Measurements from ENCODE around the gene C5orf15. TPM values are rescaled to one million over a fixed set of nuclear protein-coding genes. Genes with fewer than 3 reads are reported as not detected.
"Not testable (repeated sequence)": the region's sequence is repeated elsewhere in the genome, so short reads cannot be mapped to it uniquely, and the experiment has no call there.

Gene C5orf15
- total and polyA plus RNA-seq, 5 experiments from 2014 or later = 14.0 to 18.8 (median 16.2) TPM

GRCh38 chr5:133991171-133991910, 22.9 kb upstream of the C5orf15 start:
- Mint-ChIP-seq H3K27me3 (no peaks in the 10 kb centered on the region), H3K36me3 (peaks cover 3 to 49% (median 6%) of the 10 kb centered on the region in 3 donors), H3K27ac (no peak overlapping the region), H3K4me3 (no peak overlapping the region), H3K9me3 (no peaks in the 10 kb centered on the region), H3K4me1 (peaks cover 17 to 41% (median 32%) of the 10 kb centered on the region in 4 donors)
- DNase-seq (no peak), ATAC-seq (no peak)
- POLR2A ChIA-PET = interaction anchor here (1.2 kb wide), 1 partner anchor 11 kb away, joined by 3 read pairs; no protein-coding TSS in a partner anchor

DNA sequence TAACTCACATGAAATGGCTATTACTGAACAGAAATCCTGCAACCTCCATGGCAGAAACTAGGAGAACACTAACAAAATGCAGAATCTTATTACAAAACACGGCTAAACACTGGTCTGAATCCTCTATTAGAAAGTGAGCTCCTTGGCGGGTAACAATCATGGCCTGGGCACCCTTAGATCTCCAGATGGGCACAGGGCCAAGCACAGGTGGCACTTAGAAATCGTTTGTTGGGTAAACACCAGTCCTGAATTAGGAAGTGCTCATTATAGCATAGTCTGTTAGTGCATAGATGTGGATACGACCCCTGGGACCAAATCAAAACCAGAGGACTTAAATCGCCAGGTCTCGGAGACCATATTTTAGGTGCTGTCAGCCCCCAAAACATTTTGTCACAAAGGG, 22.0 kb upstream of the C5orf15 start:
- no peak for DNase-seq

DNA sequence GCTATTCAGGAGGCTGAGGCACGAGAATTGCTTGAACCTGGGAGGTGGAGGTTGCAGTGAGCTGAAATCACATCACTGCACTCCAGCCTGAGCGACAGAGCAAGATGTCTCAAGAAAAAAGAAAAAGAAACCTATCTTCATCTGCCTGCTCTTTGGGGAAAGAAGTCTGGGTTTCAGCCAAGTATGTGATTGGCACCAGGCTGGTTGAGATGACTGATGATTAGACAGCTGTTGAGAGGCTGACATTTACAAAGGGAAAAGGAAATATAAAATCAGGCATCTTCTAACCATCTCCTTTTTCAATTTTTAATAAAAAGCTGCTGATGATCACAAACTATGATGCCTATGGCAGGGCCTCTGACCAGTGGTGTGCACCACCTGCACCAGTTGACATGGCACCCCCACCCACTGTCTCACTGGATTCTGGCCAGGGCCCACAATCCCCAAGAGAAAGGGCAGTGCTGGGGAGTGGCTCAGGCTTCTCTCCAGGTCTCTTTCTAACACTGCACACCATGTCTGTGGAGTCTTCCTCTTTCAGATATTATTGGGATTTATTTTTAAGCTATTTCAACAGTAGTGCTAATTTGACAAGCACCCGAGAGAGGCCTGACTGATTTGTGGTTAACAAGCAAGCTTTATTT, 17.2 kb upstream of the C5orf15 start:
- no peak for DNase-seq
- Mint-ChIP-seq H3K27ac (peak overlapping the region in 1 of 10 donors; percentile 40), H3K9me3 (no peaks in the 10 kb centered on the region), H3K36me3 (peaks cover 0 to 88% (median 6%) of the 10 kb centered on the region in 3 donors), H3K4me1 (peaks cover 0 to 3% (median 1%) of the 10 kb centered on the region in 4 donors), H3K27me3 (no peaks in the 10 kb centered on the region), H3K4me3 (no peak overlapping the region)
- POLR2A ChIA-PET = no interaction called here
- no peak for ATAC-seq

More for the DNA sequence above, 22.0 kb upstream of the C5orf15 start:
- Mint-ChIP-seq H3K27ac (no peak overlapping the region), H3K4me3 (no peak overlapping the region), H3K9me3 (no peaks in the 10 kb centered on the region), H3K36me3 (peaks cover 3 to 59% (median 6%) of the 10 kb centered on the region in 3 donors), H3K27me3 (no peaks in the 10 kb centered on the region), H3K4me1 (peaks cover 15 to 32% (median 27%) of the 10 kb centered on the region in 4 donors)
- POLR2A ChIA-PET = no interaction called here
- no peak for ATAC-seq

GRCh38 chr5:133983674-133984073, 15.2 kb upstream of the C5orf15 start:
- Mint-ChIP-seq H3K4me1 (peaks cover 0 to 8% (median 1%) of the 10 kb centered on the region in 4 donors), H3K27ac (peak overlapping the region in 1 of 10 donors; percentile 71), H3K27me3 (no peaks in the 10 kb centered on the region), H3K36me3 (peaks cover 0 to 83% (median 2%) of the 10 kb centered on the region in 3 donors), H3K4me3 (no peak overlapping the region), H3K9me3 (no peaks in the 10 kb centered on the region)
- no peak for DNase-seq
- ATAC-seq = no peak
- POLR2A ChIA-PET = no interaction called here

- ATAC-seq (no peak), DNase-seq (no peak)
- Mint-ChIP-seq H3K27me3 (no peaks in the 10 kb centered on the region), H3K9me3 (no peaks in the 10 kb centered on the region), H3K4me1 (peaks cover 0 to 21% (median 1%) of the 10 kb centered on the region in 4 donors), H3K27ac (peak overlapping the region in 4 of 10 donors; percentile 25 to 44 (median 36)), H3K36me3 (peaks cover 0 to 81% (median 0%) of the 10 kb centered on the region in 3 donors), H3K4me3 (no peak overlapping the region)
- POLR2A ChIA-PET = interaction anchor here (1.1 kb wide), 1 partner anchor 11 kb away, joined by 3 read pairs; no protein-coding TSS in a partner anchor
Observed at GRCh38 chr5:133981714-133982113, 13.3 kb upstream of the C5orf15 start.

- peaks cover 0 to 81% (median 0%) of the 10 kb centered on the region in 3 donors for H3K36me3 Mint-ChIP-seq
- no peaks in the 10 kb centered on the region for H3K9me3 Mint-ChIP-seq
- DNase-seq (no peak), ATAC-seq (no peak)
- no peaks in the 10 kb centered on the region for H3K27me3 Mint-ChIP-seq
- POLR2A ChIA-PET = interaction anchor here (1.2 kb wide), 1 partner anchor 12 kb away, joined by 3 read pairs; no protein-coding TSS in a partner anchor
- H3K4me3 Mint-ChIP-seq = no peak overlapping the region
- H3K4me1 Mint-ChIP-seq = peaks cover 0 to 21% (median 1%) of the 10 kb centered on the region in 4 donors
- H3K27ac Mint-ChIP-seq = peak overlapping the region in 2 of 10 donors; percentile 36 to 56
Observed at GRCh38 chr5:133980652-133981051, 12.2 kb upstream of the C5orf15 start.

DNA sequence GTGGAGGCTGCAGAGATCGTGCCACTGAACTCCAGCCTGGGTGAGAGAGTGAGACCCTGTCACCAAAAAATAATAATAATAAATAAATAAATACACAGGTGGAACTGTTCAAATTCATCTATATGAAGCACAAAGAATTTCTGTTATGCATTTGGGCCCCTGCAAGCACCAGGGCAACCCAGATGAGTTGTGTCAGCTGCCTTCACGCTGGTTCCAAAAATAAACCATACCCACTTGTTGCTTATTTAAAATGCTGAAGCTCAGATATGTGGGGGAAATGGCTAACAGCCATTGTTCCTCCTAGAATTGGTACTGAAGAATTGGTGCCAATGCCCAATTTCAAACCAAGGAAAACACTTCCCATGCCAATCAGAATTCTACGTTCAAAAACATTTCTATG, 10.5 kb upstream of the C5orf15 start:
- no peak for DNase-seq
- H3K27me3 Mint-ChIP-seq = no peaks in the 10 kb centered on the region
- POLR2A ChIA-PET = interaction anchor here (1.0 kb wide), 1 partner anchor 13 kb away, joined by 3 read pairs; no protein-coding TSS in a partner anchor
- peaks cover 0 to 85% (median 0%) of the 10 kb centered on the region in 3 donors for H3K36me3 Mint-ChIP-seq
- H3K9me3 Mint-ChIP-seq = no peaks in the 10 kb centered on the region
- H3K27ac Mint-ChIP-seq = peak overlapping the region in 1 of 10 donors; percentile 31
- no peak overlapping the region for H3K4me3 Mint-ChIP-seq
- no peak for ATAC-seq
- H3K4me1 Mint-ChIP-seq = peaks cover 0 to 21% (median 1%) of the 10 kb centered on the region in 4 donors

DNA sequence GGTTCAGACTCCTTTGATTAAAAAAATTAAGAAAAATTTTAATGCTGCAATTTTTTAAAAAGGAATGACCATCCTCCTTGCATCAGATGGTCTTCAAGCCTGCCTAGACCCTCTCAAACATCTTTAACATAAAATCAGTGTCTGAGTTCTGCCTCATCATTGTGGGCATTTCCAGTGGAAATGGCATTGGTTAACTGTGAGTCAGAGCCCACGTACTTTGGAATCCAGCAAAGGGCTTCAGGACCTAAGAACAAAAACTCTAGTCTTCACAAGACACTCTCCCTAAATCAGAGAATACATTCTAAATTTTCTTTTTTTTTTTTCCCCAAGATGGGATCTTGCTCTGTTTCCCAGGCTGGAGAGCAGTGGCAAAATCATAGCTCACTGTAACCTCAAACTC, 9.4 kb upstream of the C5orf15 start:
- H3K27me3 Mint-ChIP-seq = no peaks in the 10 kb centered on the region
- peaks cover 0 to 86% (median 0%) of the 10 kb centered on the region in 3 donors for H3K36me3 Mint-ChIP-seq
- POLR2A ChIA-PET = interaction anchor here (0.7 kb wide), 1 partner anchor 43 kb away, joined by 3 read pairs; no protein-coding TSS in a partner anchor
- no peak overlapping the region for H3K4me3 Mint-ChIP-seq
- H3K27ac Mint-ChIP-seq = peak overlapping the region in 1 of 10 donors; percentile 29
- DNase-seq (no peak), ATAC-seq (no peak)
- H3K9me3 Mint-ChIP-seq = no peaks in the 10 kb centered on the region
- H3K4me1 Mint-ChIP-seq = peaks cover 0 to 19% (median 0%) of the 10 kb centered on the region in 4 donors

- Mint-ChIP-seq H3K4me1 (peaks cover 0 to 19% (median 0%) of the 10 kb centered on the region in 4 donors), H3K27ac (peak overlapping the region in 3 of 10 donors; percentile 22 to 65 (median 63)), H3K36me3 (peaks cover 0 to 86% (median 0%) of the 10 kb centered on the region in 3 donors), H3K27me3 (no peaks in the 10 kb centered on the region), H3K9me3 (no peaks in the 10 kb centered on the region), H3K4me3 (no peak overlapping the region)
- DNase-seq (no peak), ATAC-seq (no peak)
- POLR2A ChIA-PET = no interaction called here
Observed at GRCh38 chr5:133977161-133977787, 8.8 kb upstream of the C5orf15 start.

DNA sequence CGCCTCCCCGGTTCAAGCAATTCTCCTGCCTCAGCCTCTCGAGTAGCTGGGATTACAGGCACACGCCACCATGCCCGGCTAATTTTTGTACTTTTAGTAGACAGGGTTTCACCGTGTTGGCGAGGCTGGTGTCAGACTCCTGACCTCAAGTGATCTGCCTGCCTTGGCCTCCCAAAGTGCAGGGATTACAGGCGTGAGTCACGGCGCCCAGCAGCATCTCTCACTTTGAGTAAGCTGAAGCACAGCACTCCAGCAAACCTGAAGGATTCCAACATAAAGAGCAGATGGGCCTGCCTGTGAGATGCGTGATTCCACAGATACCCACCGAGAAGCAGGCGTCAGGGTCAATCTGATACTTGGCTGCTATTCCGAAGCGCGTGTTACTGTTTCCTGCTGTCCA, 7.1 kb upstream of the C5orf15 start:
- Mint-ChIP-seq H3K4me1 (peaks cover 0 to 21% (median 0%) of the 10 kb centered on the region in 4 donors), H3K36me3 (peaks cover 0 to 82% (median 0%) of the 10 kb centered on the region in 3 donors), H3K27ac (peak overlapping the region in 2 of 10 donors; percentile 63 to 88)
- H3K4me3 Mint-ChIP-seq, DNase-seq, H3K9me3 Mint-ChIP-seq, H3K27me3 Mint-ChIP-seq, ATAC-seq: not testable (repeated sequence)
- POLR2A ChIA-PET = interaction anchor here (0.8 kb wide), 1 partner anchor 251 kb away, joined by 4 read pairs; no protein-coding TSS in a partner anchor

GRCh38 chr5:133974142-133974541, 5.7 kb upstream of the C5orf15 start:
- ATAC-seq = no peak
- POLR2A ChIA-PET = no interaction called here
- no peaks in the 10 kb centered on the region for H3K9me3 Mint-ChIP-seq
- peaks cover 4 to 28% (median 11%) of the 10 kb centered on the region in 4 donors for H3K4me1 Mint-ChIP-seq
- DNase-seq = no peak
- peak overlapping the region in 3 of 10 donors; percentile 41 to 65 (median 48) for H3K27ac Mint-ChIP-seq
- H3K27me3 Mint-ChIP-seq = no peaks in the 10 kb centered on the region
- H3K36me3 Mint-ChIP-seq = peaks cover 0 to 71% (median 0%) of the 10 kb centered on the region in 3 donors
- H3K4me3 Mint-ChIP-seq = no peak overlapping the region

GRCh38 chr5:133970325-133970909, 2.0 kb upstream of the C5orf15 start:
- POLR2A ChIA-PET = interaction anchor here (0.6 to 1.5 kb wide), 4 partner anchors 12 to 672 kb away, joined by 3 to 5 read pairs (median 3); partner anchors contain the start of gene SKP1
- no peaks in the 10 kb centered on the region for H3K27me3 Mint-ChIP-seq
- H3K36me3 Mint-ChIP-seq = peaks cover 0 to 43% (median 0%) of the 10 kb centered on the region in 3 donors
- no peak for DNase-seq
- H3K27ac Mint-ChIP-seq = peak overlapping the region; percentile 19 to 100 (median 97)
- peaks cover 16 to 43% (median 37%) of the 10 kb centered on the region in 4 donors for H3K4me1 Mint-ChIP-seq
- peak overlapping the region; percentile 45 to 99 (median 96) for H3K4me3 Mint-ChIP-seq
- no peaks in the 10 kb centered on the region for H3K9me3 Mint-ChIP-seq
- ATAC-seq = no peak

Measured in naive thymus-derived CD8-positive, alpha-beta T cell (primary cell).